Epithelial cell of esophagus (primary cell): ENCODE data around the gene KRTAP2-3.

Experiments used
- DNase-seq: peaks from one replicate; pipeline ENCODE4 v3.0.0; 2010; ENCODE audit warnings: low read depth
- H3K4me3 ChIP-seq: 2 replicates; pipeline ENCODE4 v1.5.1; 2011; ENCODE audit warnings: mild to moderate bottlenecking, low read length, control low read depth
- CTCF ChIP-seq: IDR thresholded peaks from 2 replicates; pipeline ENCODE4 v1.5.1; 2011; ENCODE audit warnings: low read depth, mild to moderate bottlenecking, low read length, control low read depth, inconsistent platforms; ENCODE audit not compliant: insufficient read depth; ENCODE audit errors: missing control alignments

KRTAP2-3 gene

DNA sequence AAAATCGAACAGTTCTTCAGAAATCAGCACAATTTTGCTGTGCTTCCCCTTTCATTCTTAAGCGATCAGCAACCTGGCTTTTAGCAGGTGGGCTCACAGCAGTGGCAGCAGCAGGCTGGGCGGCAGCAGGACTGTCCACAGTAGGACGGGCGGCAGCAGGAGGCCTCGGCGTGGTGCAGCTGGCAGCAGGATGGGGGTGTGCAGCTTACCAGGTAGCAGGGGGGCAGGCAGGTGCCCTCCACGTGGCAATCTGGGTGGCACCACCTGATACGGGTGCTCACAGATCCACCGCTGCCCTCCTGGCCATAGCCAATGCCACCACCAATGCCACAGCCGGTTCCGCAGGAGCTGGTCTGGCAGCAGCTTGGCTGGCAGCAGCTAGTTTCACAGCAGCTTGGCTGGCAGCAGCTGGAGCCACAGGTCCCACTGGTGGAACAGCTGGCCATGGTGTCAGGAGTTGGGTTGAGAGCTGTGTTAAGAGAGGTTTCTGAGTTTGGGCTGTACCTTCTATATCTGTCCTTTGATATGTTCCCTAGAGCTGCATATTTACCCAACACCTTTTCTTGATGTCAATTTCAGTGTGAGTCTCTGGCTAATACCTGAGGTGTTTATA, 30.2 kb downstream of the KRTAP2-3 start, which contains the start of gene KRTAP1-4:
Gene KRTAP1-4, minus strand, starts transcription at position 563 of the 613 bp plus-strand sequence. Its CDS starts 117 bp downstream, at position 446.
- DNase-seq = no peak
- H3K4me3 ChIP-seq = no peak within 1 kb of the TSS
- TF ChIP-seq CTCF = no peak

GRCh38 chr17:41026715-41027471, 33.0 kb downstream of the KRTAP2-3 start, which contains the start of gene KRTAP1-5:
TSS of gene KRTAP1-5 (minus strand) at chr17:41027208. CDS start at chr17:41027155, 53 bp downstream.
- TF ChIP-seq CTCF = no peak
- DNase-seq = peak; percentile 34
- no peak within 1 kb of the TSS for H3K4me3 ChIP-seq

GRCh38 chr17:41024697-41025096, 35.2 kb downstream of the KRTAP2-3 start:
- no peak overlapping the region for H3K4me3 ChIP-seq
- no peak for DNase-seq
- TF ChIP-seq CTCF = no peak

DNA sequence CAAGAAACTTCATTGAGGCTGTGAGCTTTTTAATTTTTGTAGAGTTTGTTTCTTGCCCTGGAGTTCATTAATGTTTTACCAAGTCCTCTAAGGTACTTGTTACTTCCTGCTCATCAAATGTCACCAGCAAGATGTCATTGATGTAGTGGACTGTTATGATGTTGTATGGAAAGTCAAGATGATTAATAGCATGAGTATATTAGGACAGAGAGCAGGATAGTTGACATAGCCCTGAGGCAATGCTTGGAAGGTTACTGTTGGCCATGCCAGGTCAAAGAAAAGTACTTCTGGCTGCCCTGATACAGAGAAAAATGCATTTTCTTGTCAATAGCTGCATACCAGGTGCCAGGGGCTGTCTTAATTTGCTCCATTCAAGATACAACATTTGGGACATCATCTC, 39.6 kb downstream of the KRTAP2-3 start:
- DNase-seq = no peak
- H3K4me3 ChIP-seq = no peak overlapping the region
- TF ChIP-seq CTCF = no peak

- no peak overlapping the region for H3K4me3 ChIP-seq
- no peak for DNase-seq
- no peak for TF ChIP-seq CTCF
Measured at GRCh38 chr17:41019415-41019814, 40.5 kb downstream of the KRTAP2-3 start.

DNA sequence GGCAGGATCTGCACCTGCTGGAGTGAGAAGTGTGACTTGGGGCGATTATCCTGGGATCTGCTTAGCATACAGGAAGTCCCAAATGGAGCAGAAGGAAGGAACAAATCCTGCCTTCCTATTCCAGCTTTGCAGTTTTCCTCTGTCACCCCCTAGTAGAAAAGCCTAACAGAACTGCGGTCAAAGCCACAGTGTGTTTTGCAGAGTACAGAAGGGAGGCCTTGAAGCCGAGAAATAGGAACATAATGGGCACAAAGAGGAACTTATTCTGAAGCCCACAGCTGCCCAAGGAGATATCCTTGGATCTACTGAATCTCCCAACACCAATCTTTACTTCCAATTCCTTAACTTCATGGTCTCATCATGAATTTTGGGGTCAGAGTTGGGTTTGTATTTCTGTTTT, 41.4 kb downstream of the KRTAP2-3 start:
- no peak for TF ChIP-seq CTCF
- H3K4me3 ChIP-seq = no peak overlapping the region
- DNase-seq = no peak
